K562 (cell line): ENCODE results near the gene ING2. TPM values are rescaled to one million over a fixed set of nuclear protein-coding genes. Genes with fewer than 3 reads are reported as not detected.

Experiments
- AFF1 ChIP-seq, 2 experiments: fragments of 450-650 bp; IDR thresholded peaks; 2 replicates each; pipeline ENCODE4 v1.6.1; 2018; ENCODE audit warnings: mild to moderate bottlenecking in 2 of 2, low read depth in 1 of 2; ENCODE audit not compliant: partially characterized antibody in 2 of 2
- ARHGAP35 ChIP-seq: fragments of 450-650 bp; IDR thresholded peaks from 2 replicates; pipeline ENCODE4 v1.6.1; 2018; ENCODE audit not compliant: partially characterized antibody
- BCLAF1 ChIP-seq, 2 experiments: fragments of 450-650 bp in 1 of 2; IDR thresholded peaks; 2 replicates each; pipeline ENCODE4 v1.6.1; 2011 to 2017; ENCODE audit warnings: low read depth in 2 of 2, antibody characterized with exemption in 1 of 2, borderline replicate concordance in 1 of 2, low read length in 1 of 2, mild to moderate bottlenecking in 1 of 2, mixed read lengths in 1 of 2; ENCODE audit not compliant: control insufficient read depth in 1 of 2
- CBX1 ChIP-seq: sonication (generic); IDR thresholded peaks from 2 replicates; pipeline ENCODE4 v1.6.1; 2016; ENCODE audit warnings: antibody characterized with exemption, low read depth, mild to moderate bottlenecking
- ETV1 ChIP-seq: fragments of 450-650 bp; conservative IDR thresholded peaks from 2 replicates; pipeline ENCODE4 v1.6.1; 2016; ENCODE audit warnings: missing genetic modification characterization, control low read depth, low read depth, missing compliant biosample characterization
- HOMEZ ChIP-seq: fragments of 250-450 bp; sonication (Bioruptor Pico); IDR thresholded peaks from 2 replicates; pipeline ENCODE4 v1.4.0; 2020; ENCODE audit warnings: mild to moderate bottlenecking, moderate library complexity
- KLF10 ChIP-seq: fragments of 250-450 bp; sonication (Bioruptor Pico); IDR thresholded peaks from 2 replicates; pipeline ENCODE4 v1.6.1; 2021; ENCODE audit warnings: matching md5 sums
- MBD2 ChIP-seq: sonication (generic); IDR thresholded peaks from 2 replicates; pipeline ENCODE4 v1.6.1; 2016; ENCODE audit warnings: low read depth, borderline replicate concordance
- MYBL2 ChIP-seq, 2 experiments: fragments of 450-650 bp in 1 of 2; sonication (generic) in 1 of 2; formaldehyde crosslinking in 1 of 2; IDR thresholded peaks; 2 replicates each; pipeline versions ENCODE4 v1.6.1 to v1.8.1; 2017 to 2022; ENCODE audit warnings: borderline replicate concordance in 1 of 2, inconsistent platforms in 1 of 2, low read depth in 1 of 2, mild to moderate bottlenecking in 1 of 2, missing genetic modification reagents in 1 of 2, moderate library complexity in 1 of 2
- NR2C1 ChIP-seq, 2 experiments: fragments of 450-650 bp; IDR thresholded peaks; 2 replicates each; pipeline ENCODE4 v1.6.1; 2017; ENCODE audit warnings: mild to moderate bottlenecking in 2 of 2, antibody characterized with exemption in 1 of 2, inconsistent platforms in 1 of 2, missing compliant biosample characterization in 1 of 2, missing genetic modification characterization in 1 of 2
- TEAD1 ChIP-seq, 2 experiments: fragments of 450-650 bp in 1 of 2; sonication (generic) in 1 of 2; formaldehyde crosslinking; IDR thresholded peaks; 2 replicates each; pipeline versions ENCODE4 v1.4.0 to v1.8.0; 2020 to 2022; ENCODE audit warnings: mild to moderate bottlenecking in 2 of 2, missing genetic modification reagents in 1 of 2
- YY1 ChIP-seq, 3 experiments: IDR thresholded peaks; 2 replicates each; pipeline ENCODE4 v1.6.1; 2011; ENCODE audit warnings: low read length in 2 of 3, mild to moderate bottlenecking in 2 of 3, moderate library complexity in 2 of 3, borderline replicate concordance in 1 of 3, control low read depth in 1 of 3, low read depth in 1 of 3; ENCODE audit not compliant: insufficient read depth in 3 of 3, insufficient replicate concordance in 2 of 3, control insufficient read depth in 1 of 3, insufficient read length in 1 of 3; ENCODE audit errors: extremely low read depth in 1 of 3
- ZBTB26 ChIP-seq: fragments of 450-650 bp; formaldehyde crosslinking; IDR thresholded peaks from 2 replicates; pipeline ENCODE4 v1.4.0; 2022; ENCODE audit warnings: missing genetic modification characterization
- polyA plus RNA-seq, 8 experiments: library from polyadenylated mRNA; depleted of rRNA in 4 of 8; stranded (reverse) in 5 of 8; unstranded in 3 of 8; fragments of >200 nt; fragmentation: Nextera tagmentation in 2 of 8; fragmentation: Illumina TruSeq in 1 of 8; extraction: Ambion mirVana in 2 of 8; extraction: Trizol in 1 of 8; gene quantifications; 2 replicates each; pipeline versions ENCODE4 v1.2.1 to v1.2.3, GENCODE V29; 2011 to 2014; ENCODE audit warnings: inconsistent platforms in 1 of 8, missing spikeins in 1 of 8
- total RNA-seq, 7 experiments: library from RNA; depleted of rRNA in 6 of 7; stranded (reverse); fragments of >200 nt in 6 of 7; fragmentation: Illumina TruSeq in 2 of 7; extraction: Trizol in 2 of 7; gene quantifications; 2 replicates each; pipeline versions ENCODE4 v1.2.1 to v1.2.3, GENCODE V29; 2011 to 2021; ENCODE audit warnings: low replicate concordance in 1 of 7

The ING2 gene
- total and polyA plus RNA-seq, 9 of the 15 experiments (the other 6 are each of a cell fraction or from before 2014, with no cell fraction given): 2.9 to 21.4 (median 12.4) TPM

GRCh38 chr4:183505611-183506388 is 942 bp downstream of the ING2 start (continued):
- TF ChIP-seq KLF10 (CRISPR knock-in tag) (no peak), HOMEZ (CRISPR knock-in tag) (no peak), AFF1 (IDR thresholded peaks at IDR 0.05; ENCODE audit: low read depth in 1 of 2, partially characterized antibody in 2 of 2) (no peak), ARHGAP35 (no peak), CBX1 (0 out of 2 replicates have a peak, but pooled peaks have one; percentile 48), TEAD1 (CRISPR knock-in tag; IDR thresholded peaks at IDR 0.05) (no peak; a peak in 1 of 4 replicates), MYBL2 (IDR thresholded peaks at IDR 0.05; ENCODE audit: low read depth) (no peak), MYBL2 (CRISPR knock-in tag; IDR thresholded peaks at IDR 0.05; ENCODE audit: borderline replicate concordance) (no peak), YY1 (IDR thresholded peaks at IDR 0.05; ENCODE audit: borderline replicate concordance in 1 of 3, control insufficient read depth in 1 of 3, extremely low read depth in 1 of 3, insufficient read depth in 3 of 3, insufficient read length in 1 of 3, insufficient replicate concordance in 2 of 3, low read depth in 1 of 3, low read length in 2 of 3) (peak; percentile 30 to 92 (median 87)), ZBTB26 (no peak), NR2C1 (IDR thresholded peaks at IDR 0.05) (no peak), NR2C1 (tag; IDR thresholded peaks at IDR 0.05) (no peak), ETV1 (tag) (peak; percentile 76), BCLAF1 (IDR thresholded peaks at IDR 0.05; ENCODE audit: borderline replicate concordance in 1 of 2, control insufficient read depth in 1 of 2, low read depth in 2 of 2, low read length in 1 of 2) (no peak), MBD2 (peak; percentile 63; the same call in 1 of the 2 replicates)
